ENCODE data around the gene TMEM169. TPM values are rescaled to one million over a fixed set of nuclear protein-coding genes. Genes with fewer than 3 reads are reported as not detected.

Gene TMEM169
- total RNA-seq, 2 donors from 2014 or later, result 1.6 TPM

GRCh38 chr2:216113572-216113971 is 31.9 kb downstream of the TMEM169 start:
- Mint-ChIP-seq H3K27ac (peak overlapping the region; percentile 99), H3K4me3 (peak overlapping the region; percentile 41 to 99), H3K4me1 (ENCODE audit: low read depth) (peaks cover 87% of the 10 kb centered on the region), H3K27me3 (ENCODE audit: low read depth) (no peaks in the 10 kb centered on the region), H3K9me3 (no peaks in the 10 kb centered on the region), H3K36me3 (ENCODE audit: insufficient read depth in 2 of 2) (peaks cover 27 to 57% of the 10 kb centered on the region in 2 donors)
- peak; percentile 31 to 32 for ATAC-seq (replicated peaks in 1 of 2)
- DNase-seq, result no peak

GRCh38 chr2:216114382-216114713 is 32.6 kb downstream of the TMEM169 start:
- Mint-ChIP-seq H3K27ac (peak overlapping the region; percentile 99), H3K36me3 (ENCODE audit: insufficient read depth in 2 of 2) (peaks cover 27 to 62% of the 10 kb centered on the region in 2 donors), H3K27me3 (ENCODE audit: low read depth) (no peaks in the 10 kb centered on the region), H3K9me3 (no peaks in the 10 kb centered on the region), H3K4me1 (ENCODE audit: low read depth) (peaks cover 92% of the 10 kb centered on the region), H3K4me3 (peak overlapping the region; percentile 81 to 99)
- DNase-seq (no peak), ATAC-seq (replicated peaks in 1 of 2) (no peak)

- peaks cover 98% of the 10 kb centered on the region for H3K4me1 Mint-ChIP-seq (ENCODE audit: low read depth)
- DNase-seq (peak; percentile 96), ATAC-seq (replicated peaks in 1 of 2) (peak; percentile 74 to 81)
- H3K4me3 Mint-ChIP-seq, result peak overlapping the region; percentile 81 to 99
- H3K36me3 Mint-ChIP-seq (ENCODE audit: insufficient read depth in 2 of 2), result peaks cover 29 to 61% of the 10 kb centered on the region in 2 donors
- no peaks in the 10 kb centered on the region for H3K9me3 Mint-ChIP-seq
- H3K27me3 Mint-ChIP-seq (ENCODE audit: low read depth), result no peaks in the 10 kb centered on the region
- H3K27ac Mint-ChIP-seq, result peak overlapping the region; percentile 99
These were observed 33.2 kb downstream of the TMEM169 start for GRCh38 chr2:216114714-216115531.

GRCh38 chr2:216116418-216116817 is 34.7 kb downstream of the TMEM169 start:
- no peaks in the 10 kb centered on the region for H3K27me3 Mint-ChIP-seq (ENCODE audit: low read depth)
- H3K9me3 Mint-ChIP-seq, result no peaks in the 10 kb centered on the region
- peak overlapping the region; percentile 48 to 88 for H3K4me3 Mint-ChIP-seq
- H3K36me3 Mint-ChIP-seq (ENCODE audit: insufficient read depth in 2 of 2), result peaks cover 33 to 71% of the 10 kb centered on the region in 2 donors
- peaks cover 99% of the 10 kb centered on the region for H3K4me1 Mint-ChIP-seq (ENCODE audit: low read depth)
- DNase-seq, result no peak
- peak overlapping the region; percentile 99 for H3K27ac Mint-ChIP-seq
- no peak for ATAC-seq (replicated peaks in 1 of 2)

- Mint-ChIP-seq H3K4me3 (peak overlapping the region; percentile 27 to 88), H3K4me1 (ENCODE audit: low read depth) (peaks cover 99% of the 10 kb centered on the region), H3K9me3 (no peaks in the 10 kb centered on the region), H3K36me3 (ENCODE audit: insufficient read depth in 2 of 2) (peaks cover 37 to 73% of the 10 kb centered on the region in 2 donors), H3K27ac (peak overlapping the region; percentile 99), H3K27me3 (ENCODE audit: low read depth) (no peaks in the 10 kb centered on the region)
- ATAC-seq (replicated peaks in 1 of 2) (no peak), DNase-seq (no peak)
These were observed 36.0 kb downstream of the TMEM169 start for GRCh38 chr2:216117561-216118340.

GRCh38 chr2:216118474-216118873 is 36.8 kb downstream of the TMEM169 start:
- Mint-ChIP-seq H3K27me3 (ENCODE audit: low read depth) (no peaks in the 10 kb centered on the region), H3K9me3 (no peaks in the 10 kb centered on the region), H3K4me3 (peak overlapping the region; percentile 13 to 88), H3K4me1 (ENCODE audit: low read depth) (peaks cover 94% of the 10 kb centered on the region), H3K27ac (peak overlapping the region; percentile 99), H3K36me3 (ENCODE audit: insufficient read depth in 2 of 2) (peaks cover 35 to 73% of the 10 kb centered on the region in 2 donors)
- ATAC-seq (replicated peaks in 1 of 2) (no peak), DNase-seq (no peak)

GRCh38 chr2:216119146-216119545 is 37.4 kb downstream of the TMEM169 start:
- Mint-ChIP-seq H3K9me3 (no peaks in the 10 kb centered on the region), H3K36me3 (ENCODE audit: insufficient read depth in 2 of 2) (peaks cover 32 to 74% of the 10 kb centered on the region in 2 donors), H3K4me3 (peak overlapping the region; percentile 80 to 88), H3K27me3 (ENCODE audit: low read depth) (no peaks in the 10 kb centered on the region), H3K4me1 (ENCODE audit: low read depth) (peaks cover 93% of the 10 kb centered on the region), H3K27ac (peak overlapping the region; percentile 99)
- ATAC-seq (replicated peaks in 1 of 2) (no peak), DNase-seq (no peak)

GRCh38 chr2:216119986-216120385 is 38.3 kb downstream of the TMEM169 start:
- Mint-ChIP-seq H3K9me3 (no peaks in the 10 kb centered on the region), H3K4me3 (peak overlapping the region; percentile 80 to 88), H3K27ac (peak overlapping the region; percentile 99), H3K4me1 (ENCODE audit: low read depth) (peaks cover 93% of the 10 kb centered on the region), H3K36me3 (ENCODE audit: insufficient read depth in 2 of 2) (peaks cover 33 to 76% of the 10 kb centered on the region in 2 donors), H3K27me3 (ENCODE audit: low read depth) (no peaks in the 10 kb centered on the region)
- ATAC-seq (replicated peaks in 1 of 2) (peak; percentile 90 to 94), DNase-seq (no peak)

- DNase-seq (no peak), ATAC-seq (replicated peaks in 1 of 2) (no peak)
- H3K36me3 Mint-ChIP-seq (ENCODE audit: insufficient read depth in 2 of 2), result peaks cover 27 to 70% of the 10 kb centered on the region in 2 donors
- peak overlapping the region; percentile 90 for H3K27ac Mint-ChIP-seq
- no peaks in the 10 kb centered on the region for H3K27me3 Mint-ChIP-seq (ENCODE audit: low read depth)
- peaks cover 93% of the 10 kb centered on the region for H3K4me1 Mint-ChIP-seq (ENCODE audit: low read depth)
- H3K9me3 Mint-ChIP-seq, result no peaks in the 10 kb centered on the region
- peak overlapping the region; percentile 71 to 80 for H3K4me3 Mint-ChIP-seq
These were observed 39.5 kb downstream of the TMEM169 start for GRCh38 chr2:216121255-216121654.

GRCh38 chr2:216126943-216127342 is 45.2 kb downstream of the TMEM169 start:
- H3K9me3 Mint-ChIP-seq, result no peaks in the 10 kb centered on the region
- H3K27ac Mint-ChIP-seq, result peak overlapping the region; percentile 85
- H3K36me3 Mint-ChIP-seq (ENCODE audit: insufficient read depth in 2 of 2), result peaks cover 25 to 57% of the 10 kb centered on the region in 2 donors
- peak overlapping the region in 1 of 2 donors; percentile 40 for H3K4me3 Mint-ChIP-seq
- no peaks in the 10 kb centered on the region for H3K27me3 Mint-ChIP-seq (ENCODE audit: low read depth)
- peaks cover 80% of the 10 kb centered on the region for H3K4me1 Mint-ChIP-seq (ENCODE audit: low read depth)
- ATAC-seq (replicated peaks in 1 of 2) (no peak), DNase-seq (no peak)

GRCh38 chr2:216130346-216130971 is 48.7 kb downstream of the TMEM169 start:
- H3K9me3 Mint-ChIP-seq, result no peaks in the 10 kb centered on the region
- peaks cover 78% of the 10 kb centered on the region for H3K4me1 Mint-ChIP-seq (ENCODE audit: low read depth)
- H3K36me3 Mint-ChIP-seq (ENCODE audit: insufficient read depth in 2 of 2), result peaks cover 27 to 50% of the 10 kb centered on the region in 2 donors
- no peak for ATAC-seq (replicated peaks in 1 of 2)
- H3K27ac Mint-ChIP-seq, result peak overlapping the region; percentile 41
- H3K27me3 Mint-ChIP-seq (ENCODE audit: low read depth), result no peaks in the 10 kb centered on the region
- no peak for DNase-seq
- H3K4me3 Mint-ChIP-seq, result peak overlapping the region in 1 of 2 donors; percentile 32

- ATAC-seq (replicated peaks in 1 of 2) (peak; percentile 56 to 65), DNase-seq (no peak)
- Mint-ChIP-seq H3K4me3 (peak overlapping the region in 1 of 2 donors; percentile 51), H3K27ac (peak overlapping the region; percentile 92), H3K9me3 (no peaks in the 10 kb centered on the region), H3K4me1 (ENCODE audit: low read depth) (peaks cover 78% of the 10 kb centered on the region), H3K27me3 (ENCODE audit: low read depth) (no peaks in the 10 kb centered on the region), H3K36me3 (ENCODE audit: insufficient read depth in 2 of 2) (peaks cover 33 to 59% of the 10 kb centered on the region in 2 donors)
These were observed 49.6 kb downstream of the TMEM169 start for GRCh38 chr2:216131175-216131926.

Measured in activated T-cell treated with anti-CD3 and anti-CD28 coated beads, Interleukin-2, amount 50 U/mL, for 72 hours (primary cell).